ENCODE data around the gene SMIM35.

Gene SMIM35

DNA sequence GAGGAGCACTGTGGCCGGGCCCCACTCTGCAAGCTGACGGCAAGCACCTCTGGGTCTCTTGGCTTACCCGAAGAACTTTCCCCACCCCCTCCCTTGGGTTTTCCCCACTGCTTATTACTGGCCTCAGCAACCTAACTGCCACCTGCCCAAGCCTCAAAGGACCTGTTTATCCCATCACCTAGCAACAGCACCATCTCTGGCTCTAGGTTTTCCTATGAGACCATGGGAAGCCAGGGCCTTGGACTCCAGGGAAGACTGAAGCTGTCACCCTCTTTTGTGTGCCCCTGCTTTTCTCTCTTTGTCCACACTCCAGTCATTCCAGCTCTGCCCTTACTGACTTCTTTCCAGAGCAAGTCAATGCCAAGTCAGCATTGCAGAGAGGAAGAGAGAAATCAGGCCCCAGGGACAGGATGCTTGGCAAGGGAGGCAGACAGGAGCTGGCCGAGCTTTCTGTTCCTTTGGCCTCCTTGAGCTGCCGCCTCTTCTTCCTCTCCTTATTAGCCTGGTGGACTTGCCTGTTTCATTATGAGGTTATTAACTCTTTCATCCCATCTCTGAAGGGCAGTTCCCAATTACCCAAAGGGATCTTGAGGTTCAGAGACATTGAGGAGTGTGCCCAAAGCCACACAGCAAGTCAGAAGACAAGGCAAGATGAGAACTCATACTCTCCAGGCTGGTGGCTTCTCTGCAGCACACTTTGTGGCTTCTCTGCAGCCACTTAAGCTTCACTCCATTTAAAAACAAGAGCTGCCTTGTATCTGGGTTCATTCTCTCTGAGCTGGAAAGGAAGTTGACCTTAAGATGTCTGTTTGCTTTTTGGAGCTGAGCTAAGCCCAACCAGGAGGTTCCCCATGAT, at the start of gene SMIM35:
TSS of gene SMIM35 (minus strand) at position 51 of the 856 bp plus-strand sequence. CDS start 206 bp downstream, outside the sequence.
- DNase-seq (ENCODE audit: low spot score): no peak

GRCh38 chr11:118136341-118136740, 49.6 kb upstream of the SMIM35 start:
- no peak for DNase-seq (ENCODE audit: low spot score)

GRCh38 chr11:118135796-118136165, 49.0 kb upstream of the SMIM35 start:
- no peak for DNase-seq (ENCODE audit: low spot score)

- no peak for DNase-seq (ENCODE audit: low spot score)
These were observed 48.5 kb upstream of the SMIM35 start for GRCh38 chr11:118135051-118135795.

GRCh38 chr11:118133816-118134215, 47.1 kb upstream of the SMIM35 start:
- DNase-seq (ENCODE audit: low spot score): no peak

- DNase-seq (ENCODE audit: low spot score): no peak
These were observed 45.8 kb upstream of the SMIM35 start for GRCh38 chr11:118132385-118133151.

GRCh38 chr11:118129471-118130172, 42.9 kb upstream of the SMIM35 start:
- no peak for DNase-seq (ENCODE audit: low spot score)

GRCh38 chr11:118128721-118129470, 42.1 kb upstream of the SMIM35 start:
- DNase-seq (ENCODE audit: low spot score): no peak

- no peak for DNase-seq (ENCODE audit: low spot score)
These were observed 41.5 kb upstream of the SMIM35 start for GRCh38 chr11:118128310-118128709.

- DNase-seq (ENCODE audit: low spot score): no peak
These were observed 39.5 kb upstream of the SMIM35 start for GRCh38 chr11:118126082-118126838.

- DNase-seq (ENCODE audit: low spot score): no peak
These were observed 38.3 kb upstream of the SMIM35 start for GRCh38 chr11:118124929-118125535.

DNA sequence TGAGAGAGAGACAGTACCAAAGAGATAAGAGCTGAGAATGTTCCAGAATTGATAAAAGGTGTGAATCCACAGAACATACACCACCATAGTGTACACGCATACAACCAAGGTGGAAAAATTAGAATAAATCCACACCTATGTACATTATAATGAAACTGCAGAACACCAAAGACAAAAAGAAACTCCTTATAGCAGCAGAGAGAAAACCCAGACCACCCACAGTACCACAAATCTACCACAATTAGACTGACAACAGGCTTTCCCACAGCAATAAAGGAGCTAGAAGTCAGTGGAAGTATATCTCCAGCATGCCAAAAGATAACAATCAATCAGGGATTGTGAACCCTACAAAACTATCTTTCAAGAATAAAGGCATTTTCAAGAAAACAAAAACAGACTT, 34.0 kb upstream of the SMIM35 start:
- DNase-seq (ENCODE audit: low spot score): no peak

- DNase-seq (ENCODE audit: low spot score): no peak
These were observed 31.2 kb upstream of the SMIM35 start for GRCh38 chr11:118117790-118118601.

GRCh38 chr11:118115048-118115447, 28.3 kb upstream of the SMIM35 start:
- no peak for DNase-seq (ENCODE audit: low spot score)

DNA sequence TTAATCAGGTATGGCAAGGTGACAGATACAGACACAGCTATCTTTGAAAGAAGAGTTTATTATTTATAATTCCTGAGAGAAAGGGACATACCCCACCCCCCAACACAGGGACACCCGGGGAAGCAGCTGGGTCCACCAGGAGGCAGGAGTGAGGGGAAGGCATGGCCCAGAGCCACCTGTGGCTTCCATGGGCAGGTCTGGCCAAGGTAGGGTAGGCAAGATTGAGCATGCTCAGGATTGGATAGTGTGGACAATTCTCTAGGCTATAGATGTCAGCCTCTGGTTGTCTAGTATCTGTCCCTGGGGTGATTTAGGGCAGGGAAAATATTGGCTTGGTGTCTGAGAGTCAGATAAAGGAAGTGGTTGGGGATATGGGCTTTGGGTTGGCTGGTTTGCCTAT, 27.5 kb upstream of the SMIM35 start:
- DNase-seq (ENCODE audit: low spot score): no peak

- DNase-seq (ENCODE audit: low spot score): no peak
These were observed 26.1 kb upstream of the SMIM35 start for GRCh38 chr11:118112711-118113430.

DNA sequence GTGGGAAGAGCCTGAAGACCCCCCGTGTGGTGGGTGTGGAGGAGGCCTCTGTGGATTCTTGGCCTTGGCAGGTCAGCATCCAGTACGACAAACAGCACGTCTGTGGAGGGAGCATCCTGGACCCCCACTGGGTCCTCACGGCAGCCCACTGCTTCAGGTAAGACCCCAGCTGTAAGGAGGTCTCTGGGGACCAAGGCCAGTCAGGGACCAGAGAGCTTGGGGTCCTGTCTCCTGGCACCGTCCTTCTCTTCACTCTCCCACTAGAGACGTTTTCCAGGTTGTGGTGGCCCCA, 24.9 kb upstream of the SMIM35 start:
- no peak for DNase-seq (ENCODE audit: low spot score)

DNA sequence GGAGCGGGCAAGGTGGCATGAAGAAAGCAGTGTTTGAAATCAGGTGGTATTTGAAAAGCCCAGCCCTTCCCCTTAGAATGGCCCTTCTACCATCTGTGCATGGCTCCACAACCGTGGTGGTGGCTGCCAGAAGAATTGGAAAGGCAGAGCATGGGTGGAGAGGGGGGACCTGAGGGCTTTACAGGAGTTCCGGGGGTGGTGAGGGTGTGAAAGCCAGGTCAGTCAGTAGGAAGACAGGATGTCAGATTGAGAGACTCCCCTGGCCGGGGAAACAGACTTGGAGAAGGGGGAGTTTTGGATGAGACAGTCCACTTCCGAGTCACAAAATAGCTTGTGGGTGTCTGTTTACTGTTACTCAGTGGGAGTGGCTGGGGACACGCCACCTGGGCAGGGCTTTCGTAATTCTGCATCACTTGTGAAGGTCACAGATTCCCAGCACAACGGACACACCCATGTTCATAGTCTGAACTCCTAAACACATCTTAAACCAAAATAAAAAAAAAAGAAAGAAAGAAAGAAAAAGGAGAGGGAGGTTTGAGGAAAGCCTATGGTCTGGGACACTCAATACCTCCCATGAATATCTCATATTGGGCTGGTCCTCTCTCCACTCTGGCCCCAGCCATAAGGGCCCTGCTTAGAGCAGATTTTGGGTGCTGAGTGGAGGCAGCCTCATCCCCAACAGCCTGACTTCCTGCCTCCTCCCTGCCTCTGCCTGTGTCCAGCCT, 24.4 kb upstream of the SMIM35 start:
- no peak for DNase-seq (ENCODE audit: low spot score)
